ENCODE data around the gene KIF5A.

Gene KIF5A

GRCh38 chr12:57519796-57520052, 30.1 kb upstream of the KIF5A start:
- Histone ChIP-seq H3K4me3 (ENCODE audit: low read length) (peak overlapping the region; percentile 90), H3K9me3 (ENCODE audit: insufficient read depth, low read length) (no peaks in the 10 kb centered on the region), H3K4me2 (ENCODE audit: low read length) (peak overlapping the region; percentile 87), H3K79me2 (ENCODE audit: low read length) (peaks cover 42% of the 10 kb centered on the region), H3K9ac (ENCODE audit: low read length) (peak overlapping the region; percentile 96), H4K20me1 (ENCODE audit: insufficient read depth, low read length) (peaks cover 34% of the 10 kb centered on the region), H3K27me3 (ENCODE audit: low read depth, low read length) (no peaks in the 10 kb centered on the region), H2AFZ (ENCODE audit: low read depth, low read length) (no peak overlapping the region), H3K4me1 (ENCODE audit: low read length) (peaks cover 36% of the 10 kb centered on the region), H3K27ac (ENCODE audit: low read length) (peak overlapping the region; percentile 87), H3K36me3 (replicated peaks; ENCODE audit: low read depth, low read length) (peaks cover 47% of the 10 kb centered on the region)
- no peak for TF ChIP-seq EZH2phosphoT487 (IDR thresholded peaks at IDR 0.05; ENCODE audit: low read depth)

- H4K20me1 ChIP-seq (ENCODE audit: insufficient read depth, low read length), result peaks cover 33% of the 10 kb centered on the region
- H3K27ac ChIP-seq (ENCODE audit: low read length), result peak within 1 kb of the TSS; percentile 94
- TF ChIP-seq CTCF (IDR thresholded peaks at IDR 0.05; ENCODE audit: low read depth, low read length), result no peak
- no peaks in the 10 kb centered on the region for H3K9me3 ChIP-seq (ENCODE audit: insufficient read depth, low read length)
- H3K4me3 ChIP-seq (ENCODE audit: low read length), result peak within 1 kb of the TSS; percentile 94
- H3K4me1 ChIP-seq (ENCODE audit: low read length), result peaks cover 36% of the 10 kb centered on the region
- H3K9ac ChIP-seq (ENCODE audit: low read length), result peak within 1 kb of the TSS; percentile 96
- H3K79me2 ChIP-seq (ENCODE audit: low read length), result peaks cover 42% of the 10 kb centered on the region
- H3K27me3 ChIP-seq (ENCODE audit: low read depth, low read length), result no peaks in the 10 kb centered on the region
- peak within 1 kb of the TSS; percentile 87 for H3K4me2 ChIP-seq (ENCODE audit: low read length)
- peak within 1 kb of the TSS; percentile 66; the same call in 1 of the 2 replicates for H2AFZ ChIP-seq (ENCODE audit: low read depth, low read length)
- peaks cover 44% of the 10 kb centered on the region for H3K36me3 ChIP-seq (replicated peaks; ENCODE audit: low read depth, low read length)
Measured at GRCh38 chr12:57520053-57520818, 29.6 kb upstream of the KIF5A start, which contains the start of gene DDIT3. Gene DDIT3 (minus strand): TSS chr12:57520514. CDS start chr12:57517406, 3,108 bp downstream.

- Histone ChIP-seq H3K9ac (ENCODE audit: low read length) (peak overlapping the region; percentile 90), H4K20me1 (ENCODE audit: insufficient read depth, low read length) (peaks cover 28% of the 10 kb centered on the region), H3K4me1 (ENCODE audit: low read length) (peaks cover 36% of the 10 kb centered on the region), H3K27ac (ENCODE audit: low read length) (peak overlapping the region; percentile 94), H3K9me3 (ENCODE audit: insufficient read depth, low read length) (no peaks in the 10 kb centered on the region), H3K4me2 (ENCODE audit: low read length) (peak overlapping the region; percentile 69), H3K36me3 (replicated peaks; ENCODE audit: low read depth, low read length) (peaks cover 36% of the 10 kb centered on the region), H3K4me3 (ENCODE audit: low read length) (peak overlapping the region; percentile 94), H3K79me2 (ENCODE audit: low read length) (peaks cover 42% of the 10 kb centered on the region), H3K27me3 (ENCODE audit: low read depth, low read length) (no peaks in the 10 kb centered on the region), H2AFZ (ENCODE audit: low read depth, low read length) (peak overlapping the region; percentile 82; the same call in 1 of the 2 replicates)
- no peak for TF ChIP-seq EZH2phosphoT487 (IDR thresholded peaks at IDR 0.05; ENCODE audit: low read depth)
- TF ChIP-seq CTCF (IDR thresholded peaks at IDR 0.05; ENCODE audit: low read depth, low read length), result no peak; the same call in 1 of the 2 replicates
Measured at GRCh38 chr12:57521525-57522010, 28.3 kb upstream of the KIF5A start.

- Histone ChIP-seq H4K20me1 (ENCODE audit: insufficient read depth, low read length) (peaks cover 28% of the 10 kb centered on the region), H3K27me3 (ENCODE audit: low read depth, low read length) (no peaks in the 10 kb centered on the region), H3K9me3 (ENCODE audit: insufficient read depth, low read length) (no peaks in the 10 kb centered on the region), H2AFZ (ENCODE audit: low read depth, low read length) (peak within 1 kb of the TSS; percentile 82), H3K36me3 (replicated peaks; ENCODE audit: low read depth, low read length) (peaks cover 34% of the 10 kb centered on the region), H3K27ac (ENCODE audit: low read length) (peak within 1 kb of the TSS; percentile 94), H3K79me2 (ENCODE audit: low read length) (peaks cover 42% of the 10 kb centered on the region), H3K9ac (ENCODE audit: low read length) (peak within 1 kb of the TSS; percentile 90), H3K4me2 (ENCODE audit: low read length) (peak within 1 kb of the TSS; percentile 91), H3K4me3 (ENCODE audit: low read length) (peak within 1 kb of the TSS; percentile 94), H3K4me1 (ENCODE audit: low read length) (peaks cover 36% of the 10 kb centered on the region)
- no peak for TF ChIP-seq CTCF (IDR thresholded peaks at IDR 0.05; ENCODE audit: low read depth, low read length)
- TF ChIP-seq EZH2phosphoT487 (IDR thresholded peaks at IDR 0.05; ENCODE audit: low read depth), result no peak
Measured at GRCh38 chr12:57522011-57522886, 27.6 kb upstream of the KIF5A start, which contains the start of gene MBD6. Gene MBD6 (plus strand): TSS chr12:57522824. CDS start chr12:57524304, 1,480 bp downstream.

Measured in OCI-LY3 (cell line).